C1 segment of cervical spinal cord (tissue), 14 donors: ENCODE data around the gene FUBP1.
"Not testable (repeated sequence)": the region's sequence is repeated elsewhere in the genome, so short reads cannot be mapped to it uniquely, and the experiment has no call there.

Source experiments
- DNase-seq, 14 donors: peaks; one replicate each; lab custom pipeline; 2025; lab: John Stamatoyannopoulos, UW

Gene FUBP1

DNA sequence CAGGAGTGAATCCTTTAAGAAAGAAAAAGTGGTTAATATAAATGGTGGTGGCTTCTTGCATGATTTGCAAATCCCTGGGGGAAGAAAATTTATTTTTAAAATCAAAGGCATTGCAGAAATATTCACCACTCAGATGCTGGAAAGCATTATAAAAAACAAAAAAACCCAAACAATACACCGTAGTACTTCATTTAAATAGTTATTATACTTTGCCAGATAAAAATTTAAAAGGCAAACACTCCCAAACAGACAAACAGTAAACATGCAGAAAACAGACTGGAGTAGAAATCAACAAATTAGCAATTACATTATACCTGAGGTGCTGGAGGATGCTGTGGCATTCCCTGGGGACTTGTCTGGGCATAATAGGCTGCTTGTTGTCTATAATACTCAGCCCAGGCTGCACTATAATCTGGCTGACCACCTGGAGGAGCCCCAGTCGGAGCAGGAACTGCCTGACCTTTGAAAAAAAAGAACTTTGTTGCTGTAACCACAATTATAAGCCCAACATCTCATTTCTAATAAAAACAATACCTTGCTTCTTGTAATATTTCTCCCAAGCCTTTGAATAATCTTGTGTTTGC is 29.9 kb downstream of the FUBP1 start:
- DNase-seq = no peak

GRCh38 chr1:77945345-77945744 is 33.5 kb downstream of the FUBP1 start:
- DNase-seq = no peak

DNA sequence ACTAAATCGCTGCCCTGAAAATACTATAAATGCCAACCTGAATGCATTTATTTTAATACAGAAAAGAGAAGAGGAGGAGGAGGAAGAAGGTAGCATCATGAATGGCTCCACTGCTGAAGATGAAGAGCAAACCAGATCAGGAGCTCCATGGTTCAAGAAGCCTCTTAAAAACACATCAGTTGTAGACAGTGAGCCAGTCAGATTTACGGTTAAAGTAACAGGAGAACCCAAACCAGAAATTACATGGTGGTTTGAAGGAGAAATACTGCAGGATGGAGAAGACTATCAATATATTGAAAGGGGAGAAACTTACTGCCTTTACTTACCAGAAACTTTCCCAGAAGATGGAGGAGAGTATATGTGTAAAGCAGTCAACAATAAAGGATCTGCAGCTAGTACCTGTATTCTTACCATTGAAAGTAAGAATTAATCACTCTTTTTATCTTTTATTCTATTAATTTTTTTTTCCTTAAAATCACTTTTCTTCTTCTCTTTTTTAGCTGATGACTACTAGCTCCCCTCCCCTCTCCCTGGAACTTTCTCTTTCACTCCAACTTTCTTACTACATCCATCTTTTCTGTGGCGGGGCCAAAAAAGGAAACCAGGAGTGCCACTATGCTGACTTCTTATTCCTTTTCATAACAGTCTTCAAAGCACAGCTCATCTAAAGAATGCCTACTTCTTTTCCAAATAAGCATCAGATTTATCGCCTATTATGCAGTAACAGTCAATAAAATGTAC is 36.3 kb downstream of the FUBP1 start:
- no peak for DNase-seq

DNA sequence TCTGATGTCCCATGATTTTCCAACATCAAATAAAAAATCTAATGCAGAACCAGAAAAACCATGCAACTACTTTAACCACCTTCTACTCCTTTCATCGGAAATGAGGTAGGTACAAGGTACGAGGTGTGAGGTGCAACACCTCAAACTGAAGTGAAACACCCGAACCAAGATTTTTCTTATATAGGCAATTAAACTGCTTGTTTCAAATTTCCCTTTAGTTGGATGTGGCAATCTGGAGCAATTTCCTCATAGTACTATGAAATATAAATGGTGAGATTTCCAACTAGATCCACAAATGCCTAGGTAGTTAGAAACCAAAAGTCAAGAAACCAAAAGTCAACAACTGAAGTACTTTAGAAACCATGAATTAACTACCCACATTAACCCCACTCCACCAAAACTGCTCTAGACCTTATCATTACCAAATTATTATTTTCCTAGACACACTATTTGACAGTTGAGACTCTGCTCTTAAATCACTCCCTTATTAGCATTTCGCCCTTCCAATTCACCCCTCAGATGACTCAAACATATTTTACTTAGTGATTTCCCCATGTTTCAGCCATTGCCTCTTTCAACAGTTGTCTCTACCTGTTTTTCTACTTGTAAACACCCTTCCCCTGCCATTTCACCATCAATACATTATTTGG is 37.8 kb downstream of the FUBP1 start:
- DNase-seq = no peak

- DNase-seq = no peak
Observed at GRCh38 chr1:77938651-77939050, 40.2 kb downstream of the FUBP1 start.

DNA sequence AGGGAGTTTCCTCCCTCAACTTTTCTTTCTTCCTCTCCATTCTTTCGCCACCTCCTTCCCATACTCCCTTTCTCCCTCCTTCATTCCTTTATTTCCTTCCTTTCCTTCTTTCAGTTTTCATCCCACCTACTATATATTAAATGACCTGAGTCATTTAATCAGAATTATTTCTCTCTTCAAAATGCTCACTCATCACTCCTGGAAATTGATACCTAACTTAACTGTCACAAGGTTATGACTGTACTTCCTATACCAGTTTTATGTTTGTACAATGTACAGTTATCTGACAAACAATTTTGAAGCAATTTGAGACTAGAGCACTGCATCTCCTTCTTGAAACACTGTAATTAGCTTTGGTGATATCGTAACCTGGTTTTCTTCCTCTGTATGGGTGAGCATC is 49.1 kb downstream of the FUBP1 start:
- DNase-seq = no peak

DNA sequence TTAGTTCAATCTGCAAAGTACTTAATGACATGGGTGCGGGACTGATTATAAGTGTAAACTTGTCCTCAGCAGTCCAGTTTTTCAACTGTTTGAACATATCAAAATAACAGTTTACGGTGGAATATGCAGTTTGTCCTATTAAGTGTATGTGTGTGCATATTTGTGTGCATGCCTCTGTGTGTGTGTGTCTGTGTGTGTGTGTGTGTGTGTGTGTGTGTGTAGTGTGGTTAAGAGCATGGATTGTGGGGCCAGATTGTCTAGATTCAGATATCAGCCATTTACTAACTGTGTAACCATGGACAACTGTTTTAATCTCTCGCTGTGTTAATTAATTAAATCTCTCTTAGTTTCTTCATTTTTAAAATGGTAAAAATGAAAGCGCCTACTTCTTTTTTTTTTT is 51.5 kb downstream of the FUBP1 start:
- no peak for DNase-seq

DNA sequence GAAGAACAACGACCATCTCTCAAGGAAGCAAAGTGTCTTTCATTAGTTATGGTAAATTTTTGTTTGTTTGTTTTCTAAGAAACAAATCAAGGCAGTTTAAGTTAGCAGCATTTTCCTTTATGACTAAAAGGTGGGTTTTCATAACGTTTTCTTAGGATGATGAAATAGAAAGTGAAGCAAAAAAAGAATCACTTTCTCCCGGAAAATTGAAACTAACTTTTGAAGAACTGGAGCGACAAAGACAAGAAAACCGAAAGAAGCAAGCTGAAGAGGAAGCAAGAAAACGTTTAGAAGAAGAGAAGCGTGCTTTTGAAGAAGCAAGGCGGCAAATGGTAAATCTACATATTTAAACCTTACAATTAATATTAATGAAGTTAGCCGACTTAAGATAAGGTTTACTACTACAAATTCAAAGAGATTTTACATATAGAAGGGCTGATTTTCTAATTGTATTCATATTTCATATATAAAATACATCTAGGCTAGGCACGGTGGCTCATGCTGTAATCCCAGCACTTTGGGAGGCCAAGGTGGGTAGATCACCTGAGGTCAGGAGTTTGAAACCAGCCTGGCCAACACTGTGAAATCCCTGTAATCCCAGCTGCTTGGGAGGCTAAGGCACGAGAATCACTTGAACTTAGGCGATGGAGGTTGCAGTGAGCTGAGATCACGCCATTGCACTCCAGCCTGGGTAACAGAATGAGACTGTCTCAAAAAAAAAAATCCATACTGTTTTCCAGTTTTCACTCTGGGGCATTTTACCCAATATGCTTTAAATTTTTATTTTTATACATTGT is 52.1 kb downstream of the FUBP1 start:
- no peak for DNase-seq

DNA sequence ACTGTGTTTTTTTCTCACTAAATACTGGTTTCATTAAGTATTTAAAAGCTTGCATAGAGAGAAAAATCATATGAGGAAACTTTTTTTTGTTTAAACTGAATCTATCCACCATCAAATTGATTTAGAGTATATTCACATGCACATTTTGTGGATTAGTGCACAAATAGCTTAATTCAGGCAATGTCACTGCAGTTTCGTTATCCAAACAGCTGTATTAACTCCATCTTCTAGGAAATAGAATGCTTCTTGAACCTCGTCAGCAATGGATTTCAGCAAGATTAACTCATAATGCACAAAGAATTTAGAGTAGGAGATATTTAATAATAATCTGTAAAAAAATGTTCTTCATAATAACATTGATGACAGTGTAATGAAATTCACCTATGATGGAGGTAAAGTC is 52.9 kb downstream of the FUBP1 start:
- DNase-seq = no peak

GRCh38 chr1:77925518-77925917 is 53.4 kb downstream of the FUBP1 start:
- no peak for DNase-seq

DNA sequence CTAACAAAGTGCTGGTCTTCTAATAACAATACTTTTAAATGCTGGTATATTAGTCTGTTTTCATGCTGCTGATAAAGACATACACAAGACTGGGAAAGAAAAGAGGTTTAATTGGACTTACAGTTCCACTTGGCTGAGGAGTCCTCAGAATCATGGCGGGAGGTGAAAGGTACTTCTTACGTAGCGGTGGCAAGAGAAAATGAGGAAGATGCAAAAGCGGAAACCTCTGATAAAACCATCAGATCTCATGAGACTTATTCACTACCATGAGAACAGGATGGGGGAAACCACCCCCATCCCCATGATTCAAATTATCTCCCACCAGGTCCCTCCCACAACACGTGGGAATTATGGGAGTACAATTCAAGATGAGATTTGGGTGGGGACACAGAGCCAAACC is 60.0 kb downstream of the FUBP1 start:
- not testable (repeated sequence) for DNase-seq

DNA sequence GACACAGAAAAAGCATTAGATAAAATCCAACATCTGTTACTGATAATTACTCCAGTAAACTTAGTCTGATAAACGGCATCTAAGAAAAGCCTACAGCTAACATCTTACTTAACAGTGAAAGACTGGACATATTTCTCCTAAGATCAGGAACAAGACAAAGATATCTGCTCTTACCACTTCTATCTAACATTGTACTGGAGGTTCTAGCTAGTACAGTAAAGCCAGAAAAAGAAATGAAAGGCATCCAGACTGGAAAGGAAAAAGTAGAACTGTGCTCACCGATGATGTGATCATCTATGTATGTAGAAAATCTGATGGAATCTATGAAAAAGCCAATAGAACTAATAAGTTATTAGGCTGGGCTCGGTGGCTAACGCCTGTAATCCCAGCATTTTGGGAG is 68.8 kb downstream of the FUBP1 start:
- no peak for DNase-seq

GRCh38 chr1:77906624-77907023 is 72.2 kb downstream of the FUBP1 start:
- no peak for DNase-seq

GRCh38 chr1:77906019-77906545 is 72.8 kb downstream of the FUBP1 start:
- no peak for DNase-seq

DNA sequence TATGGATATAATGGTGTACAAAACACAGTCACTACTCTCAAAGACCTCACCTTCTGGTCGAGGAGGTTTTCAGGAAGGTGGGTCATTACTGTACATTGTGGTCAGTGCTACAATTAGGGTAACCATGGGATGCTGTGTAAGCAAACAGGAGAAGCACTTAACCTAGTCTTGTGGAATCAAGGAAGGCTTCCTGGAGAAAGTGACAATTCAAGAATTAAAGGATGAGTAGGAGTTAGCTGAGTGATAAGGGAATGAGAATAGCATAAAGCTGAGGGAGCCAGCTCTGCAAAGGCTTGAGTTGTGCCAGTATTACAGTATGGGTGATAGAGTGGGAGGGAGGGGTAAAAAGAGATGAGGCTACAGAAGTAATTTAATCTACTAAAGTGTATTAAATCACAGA is 73.3 kb downstream of the FUBP1 start:
- DNase-seq = no peak

GRCh38 chr1:77900687-77901293 is 78.1 kb downstream of the FUBP1 start:
- DNase-seq = peak in 1 of 14 donors; percentile 1

GRCh38 chr1:77899647-77900320 is 79.1 kb downstream of the FUBP1 start:
- DNase-seq = no peak
